ENCODE measurements around the gene TGFB2.

The TGFB2 gene

DNA sequence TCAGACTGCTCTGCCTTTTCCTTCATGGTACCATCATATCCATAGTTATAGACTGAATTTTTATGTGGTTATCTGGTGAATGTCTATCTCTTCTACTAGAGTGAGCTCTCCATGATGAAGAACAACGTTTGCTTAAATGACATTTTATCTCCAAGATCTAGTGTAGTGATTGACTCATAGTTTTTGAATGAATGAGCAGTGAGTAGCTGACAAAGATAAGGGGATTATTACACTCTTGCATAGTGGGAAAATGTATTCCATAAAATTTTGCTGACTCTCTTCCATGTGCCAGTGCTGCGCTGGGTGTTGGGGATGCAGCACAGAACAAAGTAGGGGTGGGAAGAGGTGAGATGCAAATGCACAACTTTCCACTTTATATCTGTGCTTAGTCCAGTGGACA is 147.7 kb downstream of the TGFB2 start:
- H3K9ac ChIP-seq (ENCODE audit: low read length): no peak overlapping the region
- H3K9me3 ChIP-seq (ENCODE audit: control insufficient read depth, low read length): no peaks in the 10 kb centered on the region
- no peaks in the 10 kb centered on the region for H3K4me1 ChIP-seq (ENCODE audit: control insufficient read depth, insufficient read depth, low read length)
- H3K4me3 ChIP-seq (ENCODE audit: low read length): no peak overlapping the region
- no peaks in the 10 kb centered on the region for H3K27me3 ChIP-seq (ENCODE audit: control insufficient read depth, insufficient read depth, low read length)
- no peaks in the 10 kb centered on the region for H3K36me3 ChIP-seq (ENCODE audit: control insufficient read depth, insufficient read depth, low read length)

DNA sequence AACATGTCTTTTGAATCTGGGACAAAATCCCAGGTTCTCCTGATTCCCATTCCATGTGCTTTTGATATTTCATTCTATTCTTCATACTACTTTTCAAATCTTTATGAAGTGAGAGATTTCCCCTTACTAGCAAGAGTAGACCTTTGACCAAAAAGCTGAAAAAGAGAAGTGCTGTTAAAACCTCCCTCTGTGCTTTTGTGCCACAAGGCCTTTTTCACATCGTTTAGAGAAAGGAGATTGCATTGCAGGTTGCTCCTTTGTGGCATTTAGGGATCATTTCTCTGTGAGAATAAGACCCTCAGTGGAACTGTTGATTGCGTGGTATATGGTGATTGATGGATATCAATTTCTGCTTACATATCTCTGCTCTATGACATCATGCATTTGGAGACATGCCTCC is 148.8 kb downstream of the TGFB2 start:
- Histone ChIP-seq H3K9me3 (ENCODE audit: control insufficient read depth, low read length) (no peaks in the 10 kb centered on the region), H3K27me3 (ENCODE audit: control insufficient read depth, insufficient read depth, low read length) (no peaks in the 10 kb centered on the region), H3K4me1 (ENCODE audit: control insufficient read depth, insufficient read depth, low read length) (no peaks in the 10 kb centered on the region)

More for the DNA sequence above, 148.8 kb downstream of the TGFB2 start:
- no peaks in the 10 kb centered on the region for H3K36me3 ChIP-seq (ENCODE audit: control insufficient read depth, insufficient read depth, low read length)
- no peak overlapping the region for H3K9ac ChIP-seq (ENCODE audit: low read length)
- H3K4me3 ChIP-seq (ENCODE audit: low read length): no peak overlapping the region

Measured in mucosa of stomach (tissue), 1 donor.